Measurements from ENCODE around the gene EEF2. TPM values are rescaled to one million over a fixed set of nuclear protein-coding genes. Genes with fewer than 3 reads are reported as not detected.
A peak's percentile ranks its signal among the peaks of the same experiment; 100 is the strongest.
"Not testable (repeated sequence)": the region's sequence is repeated elsewhere in the genome, so short reads cannot be mapped to it uniquely, and the experiment has no call there.

Gene EEF2
- total RNA-seq, 1 donor from 2014 or later: 2,359 TPM

- H3K4me3 Mint-ChIP-seq; intact Hi-C loops (cut with micrococcal nuclease); H3K4me1 Mint-ChIP-seq (ENCODE audit: low read depth); H3K27ac Mint-ChIP-seq; H3K9me3 Mint-ChIP-seq; H3K27me3 Mint-ChIP-seq (ENCODE audit: insufficient read depth); DNase-seq (ENCODE audit: low spot score); H3K36me3 Mint-ChIP-seq (ENCODE audit: low read depth): not testable (repeated sequence)
Measured at GRCh38 chr19:3952755-3953276, 32.4 kb downstream of the EEF2 start.

GRCh38 chr19:3950871-3951861 lies 34.1 kb downstream of the EEF2 start:
- H3K27ac Mint-ChIP-seq: no peak overlapping the region
- peaks cover 2% of the 10 kb centered on the region for H3K27me3 Mint-ChIP-seq (ENCODE audit: insufficient read depth)
- DNase-seq (ENCODE audit: low spot score): no peak
- intact Hi-C loops (cut with micrococcal nuclease): no loop called here
- no peaks in the 10 kb centered on the region for H3K36me3 Mint-ChIP-seq (ENCODE audit: low read depth)
- no peaks in the 10 kb centered on the region for H3K4me1 Mint-ChIP-seq (ENCODE audit: low read depth)
- H3K4me3 Mint-ChIP-seq: no peak overlapping the region
- no peaks in the 10 kb centered on the region for H3K9me3 Mint-ChIP-seq

GRCh38 chr19:3949997-3950859 lies 35.0 kb downstream of the EEF2 start:
- Mint-ChIP-seq H3K4me3 (no peak overlapping the region), H3K9me3 (no peaks in the 10 kb centered on the region), H3K36me3 (ENCODE audit: low read depth) (no peaks in the 10 kb centered on the region), H3K27me3 (ENCODE audit: insufficient read depth) (peaks cover 2% of the 10 kb centered on the region), H3K4me1 (ENCODE audit: low read depth) (no peaks in the 10 kb centered on the region), H3K27ac (no peak overlapping the region)
- DNase-seq (ENCODE audit: low spot score): no peak
- intact Hi-C loops (cut with micrococcal nuclease): no loop called here

DNA sequence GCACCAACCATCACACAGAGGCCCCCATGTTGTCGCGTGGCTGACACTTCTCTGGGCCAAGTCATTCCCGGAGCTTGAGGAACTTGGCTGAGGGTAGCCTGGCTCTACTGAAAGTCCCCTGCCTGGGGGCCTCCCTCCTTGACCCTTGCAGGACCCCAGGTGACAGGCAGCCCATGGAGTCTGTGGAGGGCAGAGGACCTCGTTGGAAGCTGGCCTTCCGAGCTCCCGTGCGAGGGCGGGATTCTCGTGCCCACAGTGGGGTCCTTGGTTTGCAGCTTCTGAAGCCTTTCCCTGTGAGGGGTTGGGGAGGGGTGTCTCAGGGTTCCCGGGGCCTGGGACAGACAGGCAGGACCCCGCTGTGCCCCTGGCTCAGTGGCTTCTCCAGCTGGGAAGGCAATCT lies 36.0 kb downstream of the EEF2 start:
- H3K4me3 Mint-ChIP-seq: no peak overlapping the region
- no peaks in the 10 kb centered on the region for H3K4me1 Mint-ChIP-seq (ENCODE audit: low read depth)
- intact Hi-C loops (cut with micrococcal nuclease): no loop called here
- H3K27me3 Mint-ChIP-seq (ENCODE audit: insufficient read depth): peaks cover 2% of the 10 kb centered on the region
- no peaks in the 10 kb centered on the region for H3K9me3 Mint-ChIP-seq
- H3K27ac Mint-ChIP-seq: no peak overlapping the region
- no peak for DNase-seq (ENCODE audit: low spot score)
- H3K36me3 Mint-ChIP-seq (ENCODE audit: low read depth): no peaks in the 10 kb centered on the region

DNA sequence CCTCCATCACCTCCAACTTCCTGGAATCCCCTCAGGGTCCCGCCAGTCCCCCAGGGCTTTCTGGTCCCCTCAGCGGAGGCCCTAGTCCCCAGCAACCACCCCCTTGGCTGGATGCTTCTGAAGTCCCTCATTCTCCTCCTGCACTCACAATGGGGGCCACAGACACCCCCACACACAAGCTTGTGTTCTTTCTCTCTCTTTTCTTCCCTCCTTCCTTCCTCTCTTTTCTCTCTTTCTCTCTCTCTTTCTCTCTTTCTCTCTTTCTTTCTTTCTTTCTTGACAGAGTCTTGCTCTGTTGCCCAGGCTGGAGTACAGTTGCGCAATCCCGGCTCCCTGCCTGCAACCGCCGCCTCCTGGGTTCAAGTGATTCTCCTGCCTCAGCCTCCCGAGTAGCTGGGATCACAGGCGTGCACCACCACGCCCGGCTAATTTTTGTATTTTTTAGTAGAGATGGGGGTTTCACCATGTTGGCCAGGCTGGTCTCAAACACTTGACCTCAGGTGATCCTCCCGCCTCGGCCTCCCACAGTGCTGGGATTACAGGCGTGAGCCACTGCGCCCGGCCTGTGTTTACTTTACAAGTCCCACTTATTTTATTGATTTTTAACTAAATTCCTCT lies 37.8 kb downstream of the EEF2 start:
- H3K4me1 Mint-ChIP-seq (ENCODE audit: low read depth); H3K27ac Mint-ChIP-seq; DNase-seq (ENCODE audit: low spot score); intact Hi-C loops (cut with micrococcal nuclease); H3K36me3 Mint-ChIP-seq (ENCODE audit: low read depth); H3K9me3 Mint-ChIP-seq; H3K4me3 Mint-ChIP-seq; H3K27me3 Mint-ChIP-seq (ENCODE audit: insufficient read depth): not testable (repeated sequence)

- Mint-ChIP-seq H3K9me3 (no peaks in the 10 kb centered on the region), H3K4me3 (no peak overlapping the region), H3K27me3 (ENCODE audit: insufficient read depth) (no peaks in the 10 kb centered on the region), H3K36me3 (ENCODE audit: low read depth) (no peaks in the 10 kb centered on the region), H3K4me1 (ENCODE audit: low read depth) (no peaks in the 10 kb centered on the region), H3K27ac (no peak overlapping the region)
- intact Hi-C loops (cut with micrococcal nuclease): no loop called here
- DNase-seq (ENCODE audit: low spot score): no peak
Measured at GRCh38 chr19:3945838-3946237, 39.4 kb downstream of the EEF2 start.

GRCh38 chr19:3944018-3944721 lies 41.1 kb downstream of the EEF2 start:
- H3K27ac Mint-ChIP-seq: peak overlapping the region; percentile 3
- no peaks in the 10 kb centered on the region for H3K4me1 Mint-ChIP-seq (ENCODE audit: low read depth)
- no peak overlapping the region for H3K4me3 Mint-ChIP-seq
- no peaks in the 10 kb centered on the region for H3K9me3 Mint-ChIP-seq
- no peaks in the 10 kb centered on the region for H3K27me3 Mint-ChIP-seq (ENCODE audit: insufficient read depth)
- DNase-seq (ENCODE audit: low spot score): no peak
- no peaks in the 10 kb centered on the region for H3K36me3 Mint-ChIP-seq (ENCODE audit: low read depth)
- intact Hi-C loops (cut with micrococcal nuclease): no loop called here

DNA sequence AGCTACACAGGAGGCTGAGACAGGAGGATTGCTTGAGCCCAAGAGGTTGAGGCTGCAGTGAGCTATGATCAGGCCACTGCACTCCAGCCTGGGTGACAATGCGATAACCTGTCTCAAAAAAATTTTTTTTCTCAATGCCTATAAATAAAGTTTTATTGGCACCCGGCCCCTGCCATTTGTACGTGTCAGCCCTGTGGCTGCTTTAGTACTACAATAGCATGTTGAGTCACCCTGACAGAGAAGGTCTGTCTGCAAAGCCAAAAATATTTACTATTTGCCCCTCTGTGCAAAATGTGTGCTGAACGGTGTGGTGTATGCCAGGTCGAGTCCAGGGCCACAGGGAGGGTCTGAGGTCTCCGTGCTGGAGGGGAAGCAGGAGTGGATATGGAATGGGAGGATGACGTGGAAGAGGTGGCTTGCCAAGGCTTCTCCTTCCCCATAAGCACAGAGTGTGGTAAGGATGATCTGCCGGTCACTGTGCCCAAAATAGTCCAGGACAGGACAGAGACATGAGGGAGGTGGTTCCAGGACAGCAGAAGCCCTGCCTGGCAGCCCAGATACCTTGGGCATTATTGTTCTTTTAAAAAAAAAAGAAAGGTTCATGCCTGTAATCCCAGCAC lies 42.4 kb downstream of the EEF2 start:
- no peak for DNase-seq (ENCODE audit: low spot score)
- no peaks in the 10 kb centered on the region for H3K4me1 Mint-ChIP-seq (ENCODE audit: low read depth)
- no peak overlapping the region for H3K27ac Mint-ChIP-seq
- no peaks in the 10 kb centered on the region for H3K36me3 Mint-ChIP-seq (ENCODE audit: low read depth)
- H3K4me3 Mint-ChIP-seq: no peak overlapping the region
- H3K27me3 Mint-ChIP-seq (ENCODE audit: insufficient read depth): no peaks in the 10 kb centered on the region
- intact Hi-C loops (cut with micrococcal nuclease): no loop called here
- no peaks in the 10 kb centered on the region for H3K9me3 Mint-ChIP-seq

- H3K9me3 Mint-ChIP-seq; H3K4me1 Mint-ChIP-seq (ENCODE audit: low read depth); intact Hi-C loops (cut with micrococcal nuclease); H3K36me3 Mint-ChIP-seq (ENCODE audit: low read depth); DNase-seq (ENCODE audit: low spot score); H3K27ac Mint-ChIP-seq; H3K4me3 Mint-ChIP-seq: not testable (repeated sequence)
- H3K27me3 Mint-ChIP-seq (ENCODE audit: insufficient read depth): peaks cover 12% of the 10 kb centered on the region
Measured at GRCh38 chr19:3938300-3938950, 46.8 kb downstream of the EEF2 start.

DNA sequence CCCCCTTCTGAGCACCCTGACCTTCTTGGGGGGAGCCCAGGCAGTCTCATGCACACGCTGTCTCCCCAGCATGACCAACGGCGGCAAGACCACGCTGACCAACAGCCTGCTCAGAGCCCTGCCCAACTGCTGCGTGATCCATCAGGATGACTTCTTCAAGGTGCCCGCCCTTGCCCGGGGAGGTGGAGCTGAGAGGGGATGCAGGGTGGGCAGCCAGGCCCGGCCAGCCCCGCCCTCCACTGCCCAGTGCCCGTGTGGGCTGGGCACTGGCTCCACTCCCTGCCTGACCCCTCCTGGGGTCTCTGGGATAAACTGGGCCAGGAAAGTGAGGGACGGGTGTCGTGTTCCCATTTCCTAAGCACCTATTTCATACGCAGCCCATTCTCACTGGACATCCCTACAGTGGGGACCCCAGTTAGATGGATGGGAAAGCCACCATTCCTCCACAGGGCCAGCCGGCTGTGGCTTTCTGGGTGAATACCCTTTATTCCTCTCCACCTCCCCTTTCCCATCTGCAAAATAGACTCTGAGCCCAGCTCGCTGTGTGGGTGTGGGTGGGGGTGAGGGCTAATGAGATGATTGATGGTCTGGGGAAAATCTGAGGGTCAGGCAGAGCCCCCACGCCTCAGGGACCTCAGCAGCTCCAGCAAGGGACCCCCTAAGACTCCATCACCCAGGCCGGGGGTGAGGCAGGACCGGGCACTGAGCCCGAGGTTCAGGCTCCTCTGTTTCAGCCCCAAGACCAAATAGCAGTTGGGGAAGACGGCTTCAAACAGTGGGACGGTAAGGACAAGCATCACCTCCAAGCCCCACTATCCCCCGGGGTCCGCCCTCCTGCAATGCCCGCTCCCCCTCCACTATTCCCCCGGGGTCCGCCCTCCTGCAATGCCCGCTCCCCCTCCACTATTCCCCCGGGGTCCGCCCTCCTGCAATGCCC lies 48.5 kb downstream of the EEF2 start:
- DNase-seq (ENCODE audit: low spot score): no peak
- Mint-ChIP-seq H3K4me1 (ENCODE audit: low read depth) (no peaks in the 10 kb centered on the region), H3K27me3 (ENCODE audit: insufficient read depth) (peaks cover 24% of the 10 kb centered on the region), H3K9me3 (no peaks in the 10 kb centered on the region), H3K36me3 (ENCODE audit: low read depth) (no peaks in the 10 kb centered on the region), H3K4me3 (no peak overlapping the region), H3K27ac (no peak overlapping the region)
- intact Hi-C loops (cut with micrococcal nuclease): no loop called here

All from activated T-helper 1 cell treated with anti-CD3 and anti-CD28 coated beads, Interleukin-12 subunit alpha, Interleukin-12 subunit beta, Interleukin-2, Interleukin-4 antibody, amounts not matched to agents 30 ng/mL and 10 ng/mL and 1 ng/mL, durations not matched to agents 14 hours and 24 hours and 36 hours (primary cell).